NK-92 (cell line): Measurements from ENCODE around the gene MGA.

Experiments
- DNase-seq: peaks from one replicate; lab custom pipeline; 2025; ENCODE audit not compliant: unreplicated experiment; lab: John Stamatoyannopoulos, UW

MGA gene

DNA sequence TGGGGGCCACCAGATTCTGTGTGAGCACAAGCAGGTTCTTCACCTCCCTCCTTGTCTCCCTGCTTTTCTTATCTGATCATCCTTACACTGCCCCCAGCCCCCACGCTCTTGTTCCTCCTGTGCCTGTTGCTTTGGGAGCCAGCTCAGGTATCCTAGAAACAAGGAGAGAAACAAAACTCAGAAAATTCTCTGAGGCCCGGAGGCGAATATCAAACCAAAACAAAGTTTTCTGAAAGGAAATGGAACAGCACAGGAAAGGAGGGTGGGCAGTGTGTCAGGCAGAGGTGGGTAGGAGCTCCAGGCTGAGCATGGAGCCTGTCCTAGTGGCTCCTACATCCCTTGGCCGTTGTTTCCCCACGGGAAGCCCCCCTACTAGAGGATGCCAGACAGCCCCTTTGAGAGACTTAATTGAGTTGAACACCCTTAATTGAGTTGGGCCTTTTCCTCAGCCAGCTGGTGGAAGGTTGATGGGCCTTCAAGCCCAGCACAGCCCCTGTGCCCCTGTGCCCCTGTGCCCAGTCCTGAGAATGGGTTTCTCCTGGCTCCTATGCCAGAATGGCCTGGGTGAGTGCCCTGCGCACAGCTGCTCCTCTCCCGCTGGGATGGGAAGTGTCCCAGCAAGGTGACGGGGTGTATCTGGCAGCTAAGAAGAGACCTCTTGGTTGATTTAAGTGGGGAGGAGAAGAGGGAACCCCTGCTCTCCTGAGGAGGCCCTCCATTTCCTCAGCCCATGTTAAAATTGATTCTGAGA is 144.9 kb downstream of the MGA start:
- no peak for DNase-seq

- no peak for DNase-seq
These were observed 145.5 kb downstream of the MGA start for GRCh38 chr15:41805711-41806110.

- no peak for DNase-seq
These were observed 146.3 kb downstream of the MGA start for GRCh38 chr15:41806291-41807181.

DNA sequence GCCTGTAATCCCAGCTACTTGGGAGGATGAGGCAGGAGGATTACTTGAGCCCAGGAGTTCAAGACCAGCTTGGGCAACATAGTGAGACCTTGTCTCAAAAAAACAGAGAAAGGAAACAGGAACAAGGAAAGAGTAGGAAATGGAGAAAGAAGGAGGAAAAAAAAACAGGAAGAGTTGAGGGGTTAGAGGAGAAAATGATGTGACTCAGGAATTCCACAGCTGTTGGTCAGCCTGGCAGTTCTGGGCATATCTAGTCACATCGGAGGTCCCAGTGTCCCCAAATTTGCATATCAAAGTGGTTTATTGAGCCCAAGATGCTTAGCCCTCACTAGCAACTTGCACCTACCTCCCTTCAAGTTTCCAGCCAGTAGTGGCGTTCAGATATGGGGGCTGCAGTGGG is 148.9 kb downstream of the MGA start:
- DNase-seq, result no peak

DNA sequence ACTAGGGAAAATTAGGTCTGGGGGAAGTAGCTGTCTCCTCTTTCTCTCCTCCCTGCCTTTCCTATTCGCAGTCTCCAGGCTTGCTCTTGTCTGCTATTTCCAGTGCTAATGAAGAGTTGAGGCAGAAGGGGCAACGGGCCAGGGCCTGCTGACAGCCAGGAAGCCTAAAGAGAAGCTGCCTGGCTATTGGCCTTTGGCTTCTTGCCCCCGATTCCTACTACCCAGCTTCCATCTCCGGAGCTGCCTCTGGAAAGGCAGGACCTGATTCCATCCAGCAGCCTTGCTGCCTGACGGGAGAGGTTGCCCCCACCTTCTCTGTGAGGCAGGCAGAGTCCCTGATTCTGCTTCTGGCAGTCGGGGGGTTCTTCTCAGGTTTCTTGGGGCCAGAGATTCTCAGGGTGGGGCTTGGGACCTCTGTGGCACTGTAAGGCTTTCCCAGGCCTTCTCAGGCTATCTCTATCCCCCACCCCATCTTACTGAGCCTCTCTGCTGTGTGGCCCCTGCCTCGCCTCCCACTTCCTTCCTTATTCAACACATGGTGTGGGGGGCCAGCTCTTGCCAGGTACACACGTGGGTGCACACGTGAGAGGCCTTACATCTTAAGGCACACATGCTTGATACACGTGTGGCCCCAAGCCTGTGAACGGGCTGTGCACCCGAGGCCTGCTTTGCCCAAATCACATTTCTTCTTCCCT is 149.5 kb downstream of the MGA start:
- DNase-seq, result no peak

DNA sequence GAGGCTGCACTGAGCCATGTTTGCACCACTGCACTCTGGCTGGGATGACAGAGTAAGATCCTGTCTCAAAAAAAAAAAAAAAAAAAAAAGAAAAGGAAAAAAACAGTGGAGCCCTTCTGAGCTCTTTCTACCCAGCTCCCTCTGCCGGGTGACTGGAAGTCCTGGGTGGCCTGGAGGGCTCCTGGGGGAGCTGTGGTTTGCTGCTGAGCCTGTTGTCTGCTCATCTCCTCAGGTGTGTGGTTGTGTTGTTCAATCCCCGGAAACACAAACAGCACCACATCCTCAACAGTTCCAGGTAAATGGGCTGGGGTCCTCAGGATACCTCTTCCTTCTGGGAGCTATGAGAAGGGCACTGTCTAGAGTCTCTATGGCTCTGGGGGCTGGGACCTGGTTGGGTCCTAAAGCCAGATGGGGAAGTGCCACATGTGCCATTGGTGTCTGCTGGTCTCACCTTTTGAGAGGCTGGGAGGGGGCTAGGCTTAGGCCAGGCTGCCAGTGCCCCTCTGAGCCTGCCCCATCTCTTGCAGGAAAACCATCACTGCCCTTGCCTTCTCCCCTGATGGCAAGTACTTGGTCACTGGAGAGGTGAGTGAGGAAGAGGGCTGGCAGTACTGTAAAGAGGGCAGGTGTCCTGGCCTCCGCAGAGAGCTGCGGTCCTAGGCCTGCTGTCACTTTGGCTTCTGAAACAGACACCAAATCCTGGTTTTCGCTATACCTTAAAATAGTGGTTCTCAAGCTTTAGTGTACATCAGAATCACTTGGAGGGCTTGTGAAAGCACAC is 150.6 kb downstream of the MGA start:
- DNase-seq, result no peak

DNA sequence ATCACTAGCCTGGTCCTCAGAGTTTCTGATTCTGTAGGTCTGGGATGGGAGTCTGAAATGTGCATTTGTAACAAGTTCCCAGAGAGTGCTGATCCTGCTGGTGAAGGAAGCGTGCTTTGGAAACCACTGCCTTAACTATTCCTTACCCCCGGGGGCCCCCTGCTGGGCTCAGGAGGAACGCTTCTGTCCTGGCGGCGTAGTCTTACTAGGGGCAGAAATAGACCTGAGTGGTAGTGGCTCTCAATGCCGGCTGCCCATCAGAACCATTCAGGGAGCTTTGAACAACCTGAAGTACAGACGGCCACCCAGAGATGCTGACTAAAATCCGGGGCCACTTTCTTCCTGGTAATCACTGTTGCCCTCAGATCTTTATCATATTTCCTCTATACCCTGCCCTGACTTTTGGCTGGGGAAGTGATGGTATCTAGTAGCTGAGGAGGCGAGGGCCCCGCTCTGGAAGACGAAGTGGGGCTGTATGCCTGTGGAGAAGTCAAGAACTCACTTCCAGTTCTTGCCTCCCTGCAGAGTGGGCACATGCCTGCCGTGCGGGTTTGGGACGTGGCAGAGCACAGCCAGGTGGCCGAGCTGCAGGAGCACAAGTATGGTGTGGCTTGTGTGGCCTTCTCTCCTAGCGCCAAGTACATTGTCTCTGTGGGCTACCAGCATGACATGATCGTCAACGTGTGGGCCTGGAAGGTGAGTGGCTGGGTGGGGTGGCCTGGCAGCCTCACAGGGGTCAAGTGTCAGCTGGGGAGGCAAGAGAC is 151.4 kb downstream of the MGA start:
- no peak for DNase-seq

GRCh38 chr15:41812820-41813375 is 152.7 kb downstream of the MGA start:
- no peak for DNase-seq

DNA sequence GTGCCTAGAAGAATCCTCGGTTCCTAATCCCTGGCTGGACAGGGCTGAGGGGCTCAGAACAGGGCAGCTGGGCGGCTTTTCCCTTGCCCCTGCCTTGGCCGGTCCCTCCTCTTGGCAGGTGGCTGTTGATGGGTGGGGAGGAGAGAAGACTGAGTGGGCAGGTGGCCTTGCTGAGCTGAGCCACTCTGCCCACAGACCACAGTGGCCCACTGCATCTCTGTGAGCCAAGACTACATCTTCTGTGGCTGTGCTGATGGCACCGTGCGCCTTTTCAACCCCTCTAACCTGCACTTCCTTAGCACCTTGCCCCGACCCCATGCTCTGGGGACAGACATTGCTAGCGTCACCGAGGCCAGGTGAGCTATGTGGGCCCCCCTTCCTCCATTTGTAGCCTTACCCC is 153.2 kb downstream of the MGA start:
- no peak for DNase-seq

GRCh38 chr15:41814534-41814933 is 154.3 kb downstream of the MGA start:
- DNase-seq, result no peak

- DNase-seq, result no peak
These were observed 156.6 kb downstream of the MGA start for GRCh38 chr15:41816788-41817187.

DNA sequence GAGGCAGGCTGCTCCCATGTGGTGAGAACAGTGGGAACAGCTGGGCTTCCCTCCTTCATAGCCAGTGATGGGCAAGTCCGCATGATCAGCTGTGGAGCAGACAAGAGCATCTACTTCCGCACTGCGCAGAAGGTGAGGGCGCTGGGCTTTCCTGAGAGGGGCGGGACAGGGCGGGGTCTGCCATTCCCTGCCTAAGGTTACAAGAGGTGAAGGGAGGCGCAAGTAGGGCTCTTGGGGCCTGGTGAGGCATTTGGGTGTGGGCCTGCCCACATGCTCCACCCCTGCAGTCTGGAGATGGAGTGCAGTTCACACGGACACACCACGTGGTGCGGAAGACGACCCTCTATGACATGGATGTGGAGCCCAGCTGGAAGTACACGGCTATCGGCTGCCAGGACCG is 157.1 kb downstream of the MGA start:
- no peak for DNase-seq

DNA sequence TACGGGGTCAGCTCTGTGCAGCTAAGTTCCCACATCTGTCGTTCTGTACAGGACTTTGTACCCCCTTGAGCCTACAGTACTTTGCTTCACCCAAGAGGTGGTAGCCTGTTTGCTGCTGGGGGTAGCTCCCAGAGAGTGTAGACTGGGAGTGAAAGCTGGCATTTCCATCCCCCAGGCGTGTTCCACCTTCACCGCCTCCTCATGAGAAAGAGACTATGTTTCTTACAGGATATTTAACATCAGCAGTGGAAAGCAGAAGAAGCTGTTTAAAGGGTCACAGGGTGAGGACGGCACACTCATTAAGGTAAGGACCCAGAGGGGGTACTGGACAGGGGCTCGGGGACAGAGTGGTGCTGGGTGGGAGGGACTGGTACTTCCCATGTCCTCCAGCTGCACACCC is 157.6 kb downstream of the MGA start:
- no peak for DNase-seq

DNA sequence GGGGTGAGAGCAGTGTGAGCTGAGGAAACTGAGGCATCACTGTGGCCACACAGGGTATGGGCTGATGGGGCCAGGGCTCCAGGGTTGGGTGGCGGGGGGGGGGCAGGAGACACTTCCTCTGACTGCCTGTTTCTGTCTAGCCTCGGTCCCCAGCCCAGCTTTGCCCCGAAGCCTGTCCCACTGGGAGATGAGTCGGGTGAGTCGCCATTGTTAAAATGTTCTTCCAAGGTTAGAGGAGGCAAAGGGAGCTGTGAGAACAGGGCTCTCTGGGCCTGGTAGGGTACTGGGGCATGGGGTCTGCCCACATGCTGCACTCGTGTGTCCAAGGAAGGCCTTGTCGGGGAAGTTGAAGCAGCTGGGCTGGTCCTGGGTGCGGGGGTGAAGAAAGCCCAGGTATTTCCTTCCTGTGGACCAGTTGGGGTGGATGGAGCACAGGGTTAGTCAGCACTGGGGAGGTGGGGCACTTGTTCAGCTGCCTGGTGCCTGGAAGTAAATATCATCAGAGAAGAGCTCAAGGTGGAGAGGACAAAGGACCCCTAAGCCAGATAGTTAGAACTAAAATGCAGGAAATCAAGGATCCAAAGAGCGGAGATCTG is 159.3 kb downstream of the MGA start:
- DNase-seq, result no peak

GRCh38 chr15:41820791-41821423 is 160.7 kb downstream of the MGA start:
- DNase-seq, result no peak

DNA sequence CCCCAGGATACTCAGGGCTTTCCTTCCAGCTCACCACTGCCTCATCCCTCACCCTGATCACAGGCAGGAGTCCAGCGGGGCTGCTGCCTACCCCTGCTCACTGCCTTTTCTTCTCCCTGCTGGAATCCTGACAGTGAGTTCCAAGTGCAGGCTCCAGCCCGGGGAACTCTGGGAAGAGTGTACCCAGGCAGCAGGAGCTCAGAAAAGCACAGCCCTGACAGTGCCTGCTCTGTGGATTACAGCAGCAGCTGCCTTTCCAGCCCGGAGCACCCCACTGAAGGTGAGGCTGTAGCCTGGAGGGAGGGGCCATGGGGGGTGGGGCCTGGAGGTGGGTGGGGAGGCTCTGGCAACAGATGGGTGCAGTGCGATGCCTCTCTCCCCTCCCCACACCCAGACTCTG is 161.6 kb downstream of the MGA start:
- DNase-seq, result no peak

- DNase-seq, result no peak
These were observed 162.3 kb downstream of the MGA start for GRCh38 chr15:41822471-41822870.
